Stimulated activated naive CD4-positive, alpha-beta T cell treated with Interleukin-2 at 50 U/mL for 16 hours (primary cell): ENCODE data around the gene MRPL50.

ENCODE experiments used
- DNase-seq: peaks from one replicate; lab custom pipeline; 2025; lab: John Stamatoyannopoulos, UW

The MRPL50 gene

GRCh38 chr9:101375546-101375945, 22.9 kb downstream of the MRPL50 start:
- no peak for DNase-seq

GRCh38 chr9:101372327-101373118, 25.9 kb downstream of the MRPL50 start:
- DNase-seq: no peak

GRCh38 chr9:101371813-101372212, 26.6 kb downstream of the MRPL50 start:
- no peak for DNase-seq

- DNase-seq: no peak
Observed at GRCh38 chr9:101369884-101370531, 28.4 kb downstream of the MRPL50 start.

- no peak for DNase-seq
Observed at GRCh38 chr9:101369286-101369685, 29.1 kb downstream of the MRPL50 start.

GRCh38 chr9:101367323-101367722, 31.1 kb downstream of the MRPL50 start:
- DNase-seq: no peak

GRCh38 chr9:101366038-101366756, 32.2 kb downstream of the MRPL50 start:
- no peak for DNase-seq

- DNase-seq: no peak
Observed at GRCh38 chr9:101365181-101365580, 33.2 kb downstream of the MRPL50 start.

- no peak for DNase-seq
Observed at GRCh38 chr9:101362450-101362849, 36.0 kb downstream of the MRPL50 start.

- no peak for DNase-seq
Observed at GRCh38 chr9:101360647-101361046, 37.8 kb downstream of the MRPL50 start.

GRCh38 chr9:101359679-101360078, 38.7 kb downstream of the MRPL50 start:
- no peak for DNase-seq

GRCh38 chr9:101356619-101357018, 41.8 kb downstream of the MRPL50 start:
- DNase-seq: no peak

- no peak for DNase-seq
Observed at GRCh38 chr9:101354765-101355708, 43.4 kb downstream of the MRPL50 start.

GRCh38 chr9:101354143-101354764, 44.2 kb downstream of the MRPL50 start:
- no peak for DNase-seq

- DNase-seq: no peak
Observed at GRCh38 chr9:101353683-101354082, 44.7 kb downstream of the MRPL50 start.

GRCh38 chr9:101352892-101353463, 45.4 kb downstream of the MRPL50 start:
- no peak for DNase-seq

- no peak for DNase-seq
Observed at GRCh38 chr9:101350285-101350684, 48.1 kb downstream of the MRPL50 start.

- no peak for DNase-seq
Observed at GRCh38 chr9:101342595-101342994, 55.8 kb downstream of the MRPL50 start.

GRCh38 chr9:101341958-101342357, 56.5 kb downstream of the MRPL50 start:
- no peak for DNase-seq
